Stimulated activated CD4-positive, alpha-beta T cell treated with anti-CD3 and anti-CD28 coated beads, TNF-alpha, amount 100 ng/mL, for 24 hours (primary cell): ENCODE data around the gene GSG1L.
"Not testable (repeated sequence)": the region's sequence is repeated elsewhere in the genome, so short reads cannot be mapped to it uniquely, and the experiment has no call there.

ENCODE experiments used
- DNase-seq, 3 experiments: peaks; one replicate each; pipeline ENCODE4 v3.0.0-alpha.2; 2020; ENCODE audit warnings: low read depth in 3 of 3

GSG1L gene

DNA sequence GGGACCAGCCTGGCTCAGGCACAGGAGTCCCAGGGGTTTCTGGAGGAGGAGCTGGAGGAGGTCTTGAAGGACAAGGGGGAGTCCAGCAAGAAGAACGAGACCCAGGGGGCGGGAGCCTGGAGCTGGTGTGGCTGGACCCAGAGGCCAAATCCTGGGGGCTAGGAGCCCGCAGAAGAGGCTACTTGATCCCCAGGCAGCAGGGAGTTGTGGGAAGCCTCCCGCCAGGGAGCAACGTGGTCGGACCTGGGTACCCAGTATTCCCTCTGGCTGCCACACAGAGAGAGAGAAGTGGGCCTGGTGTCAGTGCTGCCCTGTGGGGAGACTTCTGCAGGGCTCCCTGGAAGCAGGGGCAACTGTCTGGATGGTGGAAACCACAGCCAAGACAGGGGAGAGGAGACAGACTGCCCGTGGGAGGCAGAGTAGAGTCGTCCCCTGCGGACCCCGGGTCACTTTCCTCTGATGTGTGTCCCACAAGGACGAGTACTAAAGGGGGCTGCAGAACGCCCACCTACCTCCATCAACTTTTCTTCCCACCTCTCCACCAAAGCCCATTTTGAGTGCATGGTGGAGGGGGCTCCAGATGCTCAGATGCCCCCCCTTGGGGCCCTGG is 160.4 kb downstream of the GSG1L start:
- no peak for DNase-seq

DNA sequence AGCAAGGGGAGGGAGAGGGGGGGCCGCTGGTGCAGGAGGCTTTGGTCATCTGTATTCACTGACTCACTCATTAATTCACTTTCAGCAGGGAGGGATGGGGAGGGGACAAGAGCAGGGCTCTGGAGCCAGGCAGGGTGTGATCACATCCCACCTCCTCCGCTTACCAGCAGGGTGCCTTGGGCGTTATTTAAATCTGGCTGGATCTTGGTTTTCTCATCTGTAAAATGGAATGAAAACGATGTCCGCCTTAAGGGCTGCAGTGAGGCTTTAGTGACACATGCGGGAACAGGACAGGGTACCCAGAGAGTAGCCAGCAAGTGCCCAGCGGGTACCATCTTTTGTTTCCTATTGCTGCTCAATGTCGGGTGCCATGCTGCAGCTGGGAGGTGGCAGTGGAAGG is 161.0 kb downstream of the GSG1L start:
- DNase-seq, result no peak

DNA sequence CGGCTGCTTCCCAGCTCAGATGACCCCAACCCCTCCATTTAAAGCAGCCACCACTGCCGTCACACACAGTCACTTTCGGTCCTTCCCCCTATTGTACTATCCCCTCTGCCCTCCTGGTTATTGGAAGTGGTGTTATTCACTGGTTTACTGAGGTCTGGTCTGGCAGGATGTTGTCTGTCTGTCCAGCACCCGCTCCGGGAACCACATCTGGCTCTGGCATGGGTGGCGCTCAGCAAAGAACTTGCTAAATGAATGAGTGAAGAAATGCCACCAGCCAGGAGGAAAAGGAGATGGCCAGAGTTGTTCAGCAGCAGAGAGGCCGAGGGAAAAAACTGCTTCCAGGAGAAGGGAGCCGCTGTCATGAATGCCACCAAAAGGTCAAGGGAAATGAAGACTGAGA is 161.6 kb downstream of the GSG1L start:
- DNase-seq, result no peak

DNA sequence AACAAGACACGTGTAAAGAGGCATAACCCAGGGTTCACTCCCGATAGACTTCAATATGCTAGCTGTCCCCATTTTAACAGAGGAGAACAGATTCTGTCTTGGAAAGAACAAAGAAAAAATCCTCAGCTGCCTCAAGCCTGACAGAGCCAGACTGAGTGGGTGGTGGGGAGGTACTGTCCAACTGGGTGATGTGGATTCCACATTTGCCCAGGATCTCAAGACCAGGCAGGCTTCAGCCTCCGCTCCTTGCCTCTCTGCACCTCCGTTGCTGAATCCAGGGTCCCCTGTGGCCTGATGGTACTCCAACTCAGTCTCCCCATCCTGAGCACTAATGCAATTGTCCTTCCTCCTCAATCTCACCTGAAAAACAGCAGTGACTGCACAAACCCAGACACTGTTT is 163.8 kb downstream of the GSG1L start:
- no peak for DNase-seq

DNA sequence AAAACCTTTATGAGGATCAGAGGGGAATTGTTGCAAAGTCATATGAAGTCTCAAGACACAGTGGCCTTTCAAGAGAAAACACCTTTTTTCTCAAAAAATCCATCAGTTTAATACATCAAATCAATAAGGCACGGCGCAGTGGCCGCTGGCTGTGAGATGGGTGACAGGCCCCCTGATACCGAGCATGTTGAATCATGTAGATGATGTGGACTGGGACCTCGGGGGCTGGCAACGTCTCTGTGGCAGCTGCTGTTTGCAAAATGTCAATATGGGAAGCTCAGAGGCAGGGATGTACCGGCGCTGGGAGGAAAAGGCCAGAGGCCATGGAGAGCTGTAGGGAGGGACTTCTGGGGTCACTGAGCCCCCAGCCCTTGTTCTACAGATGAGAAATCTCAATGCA is 169.1 kb downstream of the GSG1L start:
- DNase-seq, result no peak

DNA sequence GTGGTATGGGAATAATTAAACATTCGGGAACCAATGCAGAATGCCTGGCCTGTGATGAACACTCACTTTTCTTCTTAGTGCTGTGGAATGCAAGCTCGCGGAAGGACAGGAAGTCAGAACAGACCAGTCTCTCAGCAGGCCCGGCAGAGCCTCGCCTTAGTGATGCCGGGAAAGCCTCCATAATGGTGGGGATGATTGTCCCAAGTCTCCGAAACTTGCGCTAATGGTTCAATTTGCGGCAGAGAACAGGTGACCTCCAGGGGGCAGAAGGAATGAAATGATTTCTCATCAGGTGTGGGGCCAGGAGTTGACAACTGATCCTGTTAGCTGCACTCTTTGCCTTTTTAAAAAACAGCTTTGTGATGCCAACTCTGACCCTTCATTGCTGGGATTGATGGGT is 170.6 kb downstream of the GSG1L start:
- no peak for DNase-seq

DNA sequence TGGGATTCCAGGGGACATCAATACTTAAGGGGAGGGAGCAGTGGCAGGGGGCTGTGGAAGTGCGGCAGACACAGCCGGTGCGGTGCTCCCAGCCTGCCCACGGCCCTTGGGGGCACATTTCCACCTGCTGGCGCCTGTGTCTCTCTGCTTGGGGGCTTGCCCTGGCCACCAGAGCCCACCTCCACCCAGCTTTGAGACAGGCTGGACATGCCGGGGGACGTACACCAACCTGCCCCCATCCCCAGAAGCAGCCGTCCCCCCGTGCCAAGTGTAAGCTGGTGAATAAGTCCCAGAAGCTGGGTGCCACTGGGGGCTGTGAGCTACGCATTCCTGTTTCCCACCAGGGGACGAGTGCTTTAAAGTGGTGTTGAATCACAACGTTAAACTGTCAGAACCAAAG is 172.6 kb downstream of the GSG1L start:
- DNase-seq, result no peak

DNA sequence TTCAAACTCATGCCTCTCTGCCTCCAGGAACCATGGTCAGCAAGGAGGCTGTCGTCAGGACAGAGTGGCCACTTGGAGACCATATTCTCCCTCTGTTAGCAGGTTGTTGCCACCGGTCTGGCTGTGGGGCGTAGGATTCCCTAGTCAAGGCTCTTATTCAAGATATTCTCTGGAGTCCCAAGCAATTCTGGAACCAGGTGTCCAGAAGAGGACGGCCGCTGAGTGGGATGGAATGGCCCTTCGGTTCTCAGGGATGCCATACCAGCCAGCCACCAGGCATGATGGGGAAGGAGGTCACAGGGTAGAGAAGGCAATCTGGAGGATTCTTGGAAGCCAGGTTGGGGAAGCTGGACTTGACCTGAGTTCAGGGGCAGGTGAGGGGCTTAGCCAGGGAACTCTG is 173.5 kb downstream of the GSG1L start:
- no peak for DNase-seq

DNA sequence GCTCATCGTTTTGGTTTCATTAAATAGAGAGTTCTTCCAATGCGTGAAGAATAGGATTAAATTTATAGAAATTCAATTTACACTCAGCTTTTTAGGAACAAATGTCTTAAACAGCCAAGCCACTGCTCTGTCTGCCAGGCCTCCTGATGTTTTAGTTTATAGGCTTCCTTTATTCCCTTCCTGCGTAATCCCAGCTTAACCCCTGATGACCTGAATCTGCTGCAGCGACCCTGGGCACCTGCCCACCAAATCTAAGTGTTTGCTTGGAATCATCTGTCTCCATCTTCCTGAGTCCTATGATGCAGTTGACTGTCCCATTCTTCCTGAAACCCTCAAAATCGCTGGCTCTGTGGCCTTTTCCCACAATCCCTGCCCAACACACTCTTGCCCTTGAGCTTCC is 179.9 kb downstream of the GSG1L start:
- DNase-seq, result no peak

DNA sequence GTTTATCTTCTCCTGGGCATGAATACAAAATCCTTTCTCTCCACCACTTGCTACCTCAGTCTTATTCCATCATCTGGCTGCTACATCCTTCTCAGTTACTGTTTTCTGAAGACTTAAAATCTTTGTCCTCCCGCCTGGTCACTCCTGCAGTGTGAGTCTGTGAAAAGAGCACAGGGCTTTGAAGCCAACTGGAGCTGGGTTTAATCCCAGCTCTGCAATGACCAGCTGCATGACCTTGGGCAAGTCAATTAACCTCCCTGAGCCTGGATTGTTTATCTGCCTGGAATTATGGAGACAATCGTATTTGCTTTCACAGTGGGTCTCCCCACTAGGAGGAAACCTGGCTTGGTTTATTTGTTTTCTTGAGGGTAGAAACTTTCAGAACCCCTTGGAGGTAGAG is 183.2 kb downstream of the GSG1L start:
- no peak for DNase-seq

DNA sequence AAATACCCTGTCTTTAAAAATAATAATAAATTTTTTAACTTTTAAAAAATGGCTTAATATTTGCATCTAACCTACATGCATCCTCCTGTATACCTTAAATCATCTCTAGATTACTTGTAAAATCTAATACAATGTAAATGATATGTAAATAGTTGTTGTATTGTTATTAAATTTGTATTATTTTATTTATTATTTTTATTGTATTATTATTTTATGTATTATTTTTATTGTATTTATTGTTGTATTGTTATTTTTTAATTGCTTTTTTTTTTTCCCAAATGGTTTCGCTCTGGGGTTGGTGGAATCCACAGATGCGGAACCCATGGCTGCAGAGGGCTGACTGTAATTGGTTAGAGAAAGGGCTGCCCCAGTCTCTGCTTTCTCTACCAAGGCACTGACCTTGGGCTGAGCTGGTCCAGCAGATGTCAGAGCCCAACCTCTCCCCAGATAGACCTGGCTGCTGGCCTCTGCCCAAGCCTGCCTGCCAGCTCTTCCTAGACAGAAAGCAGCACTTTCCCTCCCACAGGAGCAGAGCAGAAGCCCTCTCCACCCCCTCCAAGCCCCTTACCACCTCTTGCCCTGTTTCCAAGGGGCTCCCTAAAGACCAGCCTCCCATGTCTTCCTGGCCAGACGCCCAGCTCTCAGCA is 183.8 kb downstream of the GSG1L start:
- no peak for DNase-seq

DNA sequence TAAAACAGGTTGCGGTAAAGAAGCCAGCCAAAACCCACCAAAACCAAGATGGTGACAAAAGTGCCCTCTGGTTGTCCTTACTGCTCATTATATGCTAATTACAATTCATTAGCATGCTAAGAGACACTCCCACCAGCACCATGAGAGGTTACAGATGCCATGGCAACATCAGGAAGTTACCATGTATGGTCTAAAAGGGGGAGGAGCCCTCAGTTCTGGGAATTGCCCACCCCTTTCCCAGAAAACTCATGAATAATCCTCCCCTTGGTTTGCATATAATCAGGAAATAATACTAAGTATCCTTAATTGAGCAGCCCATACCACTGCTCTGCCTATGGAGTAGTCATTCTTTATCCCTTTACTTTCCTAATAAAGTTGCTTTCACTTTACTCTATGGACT is 190.9 kb downstream of the GSG1L start:
- not testable (repeated sequence) for DNase-seq

DNA sequence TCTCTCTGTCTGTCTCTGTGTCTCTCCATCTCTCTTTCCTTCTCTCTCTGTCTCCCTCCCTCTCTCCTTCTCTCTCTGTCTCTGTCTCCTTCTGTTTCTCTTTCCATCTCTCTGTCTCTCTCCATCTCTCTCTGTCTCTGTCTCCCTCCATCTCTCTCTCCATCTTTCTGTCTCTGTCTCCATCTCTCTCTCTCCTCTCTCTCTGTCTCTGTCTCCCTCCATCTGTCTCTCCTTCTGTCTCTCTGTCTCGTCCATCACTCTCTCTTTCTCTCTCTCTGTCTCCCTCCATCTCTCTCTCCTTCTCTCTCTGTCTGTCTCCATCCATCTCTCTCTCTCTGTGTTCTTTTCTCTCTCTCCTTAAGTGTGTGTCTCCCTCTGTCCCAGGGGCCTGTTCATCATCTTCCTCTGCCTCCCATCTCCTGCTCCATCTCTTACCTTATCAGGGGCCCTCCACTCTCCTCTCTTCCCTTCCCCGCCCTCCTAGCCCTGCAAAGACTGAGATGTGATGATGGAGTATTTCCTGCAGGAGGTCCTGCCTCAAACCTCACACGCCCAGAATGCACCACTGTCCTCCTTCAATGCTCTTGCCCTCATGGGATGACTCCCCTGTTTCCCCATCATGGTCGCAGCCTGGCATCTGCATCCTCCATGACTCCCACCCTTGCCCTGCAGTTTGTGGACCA is 193.3 kb downstream of the GSG1L start:
- no peak for DNase-seq

DNA sequence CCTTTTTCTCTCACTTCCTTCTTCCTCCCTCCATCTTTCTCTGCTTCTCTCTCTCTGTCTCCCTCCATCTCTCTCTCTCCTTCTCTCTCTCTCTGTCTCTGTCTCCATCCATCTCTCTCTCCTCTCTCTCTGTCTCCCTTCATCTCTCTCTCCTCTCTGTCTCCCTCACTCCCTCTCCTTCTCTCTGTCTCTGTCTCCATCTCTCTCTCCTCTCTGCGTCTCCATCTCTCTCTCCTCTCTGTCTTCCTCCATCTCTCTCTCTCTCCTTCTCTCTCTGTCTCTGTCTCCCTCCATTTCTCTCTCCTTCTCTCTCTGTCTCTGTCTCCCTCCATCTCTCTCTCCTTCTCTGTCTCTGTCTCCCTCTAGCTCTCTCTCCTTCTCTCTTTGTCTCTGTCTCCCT is 194.1 kb downstream of the GSG1L start:
- no peak for DNase-seq

DNA sequence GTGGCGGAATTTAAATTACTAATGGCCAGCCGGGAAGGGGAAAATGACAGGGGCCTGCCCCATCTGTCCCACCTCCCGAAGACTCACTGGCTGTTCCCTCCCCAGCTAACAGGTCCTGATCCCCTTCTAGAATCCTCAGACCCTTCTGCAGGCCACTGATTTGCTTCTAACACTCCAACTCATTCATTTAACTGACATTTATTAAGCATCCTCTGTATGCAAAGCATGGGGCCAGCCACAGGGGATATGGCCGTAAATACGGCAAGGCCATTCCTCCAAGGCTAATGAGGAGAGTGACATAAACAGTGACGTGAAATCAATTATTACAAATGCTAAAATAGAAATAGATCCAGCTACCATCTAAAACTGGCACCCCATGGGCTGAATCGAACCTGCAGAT is 195.3 kb downstream of the GSG1L start:
- DNase-seq, result no peak

DNA sequence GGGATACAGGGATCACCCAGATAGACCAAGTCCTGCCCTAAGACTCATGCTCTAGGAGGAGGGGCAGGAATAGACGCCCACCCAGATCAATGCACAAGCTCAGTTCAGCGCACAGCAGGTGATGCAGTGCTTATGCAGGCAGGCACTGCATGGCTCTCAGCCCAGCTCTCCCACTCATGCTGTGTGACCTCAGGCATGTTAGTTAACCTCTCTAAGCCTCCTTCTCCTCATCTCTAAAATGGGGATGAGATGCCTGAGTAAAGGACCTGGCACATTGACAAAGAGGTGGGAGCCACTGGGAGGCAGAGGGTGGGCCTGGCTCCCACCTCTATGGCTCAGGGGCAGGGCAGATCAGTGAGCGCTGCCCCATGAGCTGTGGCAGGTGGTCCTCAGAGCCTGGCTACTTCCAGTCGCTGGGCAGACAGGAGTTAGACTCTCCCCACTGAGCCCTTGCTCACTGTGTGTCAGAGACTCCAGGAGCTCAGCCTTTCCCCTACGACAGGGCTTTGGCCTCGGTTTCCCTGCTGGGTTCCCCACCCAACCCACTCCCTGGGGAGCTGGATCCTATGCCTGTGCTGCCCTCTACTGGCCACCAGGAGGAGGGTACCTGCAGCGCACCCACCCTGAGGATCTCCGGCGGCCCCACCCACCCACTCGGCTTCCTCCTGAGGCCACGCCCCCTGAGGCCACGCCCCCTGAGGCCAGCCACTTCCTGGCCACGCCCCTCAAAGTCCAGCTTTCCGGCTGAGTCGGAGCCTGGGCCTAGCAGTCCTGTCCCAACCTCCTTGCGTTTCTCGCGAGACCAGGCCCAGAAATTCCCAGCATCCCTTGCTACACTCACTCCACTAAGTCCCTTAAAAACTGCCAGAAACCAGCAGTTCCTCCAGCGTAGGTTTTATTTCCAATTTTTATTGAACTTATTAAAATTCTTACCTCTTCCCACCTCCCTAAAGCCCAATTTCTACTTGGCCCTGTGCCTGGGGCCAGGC is 196.1 kb downstream of the GSG1L start:
- peak in 2 of 3 experiments; percentile 22 to 73 for DNase-seq

DNA sequence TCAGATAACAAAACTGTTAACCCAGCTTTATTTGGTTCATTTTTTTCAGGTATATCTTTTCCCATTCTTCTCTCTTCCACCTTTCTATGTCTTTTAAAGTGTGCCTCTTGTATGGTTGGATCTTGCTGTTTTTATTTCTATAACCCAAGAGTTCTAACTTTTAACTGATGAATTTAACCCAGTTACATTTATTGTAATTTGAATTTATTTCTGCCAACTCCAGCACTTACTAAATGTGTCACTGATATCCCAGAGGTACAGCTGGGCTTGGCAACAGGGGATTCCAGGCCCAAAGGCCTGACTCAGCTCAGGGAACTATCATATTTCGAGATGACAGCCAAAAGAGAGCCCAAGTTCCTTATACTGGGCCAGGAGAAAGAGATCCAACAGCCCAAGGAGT is 200.1 kb downstream of the GSG1L start:
- DNase-seq, result no peak

DNA sequence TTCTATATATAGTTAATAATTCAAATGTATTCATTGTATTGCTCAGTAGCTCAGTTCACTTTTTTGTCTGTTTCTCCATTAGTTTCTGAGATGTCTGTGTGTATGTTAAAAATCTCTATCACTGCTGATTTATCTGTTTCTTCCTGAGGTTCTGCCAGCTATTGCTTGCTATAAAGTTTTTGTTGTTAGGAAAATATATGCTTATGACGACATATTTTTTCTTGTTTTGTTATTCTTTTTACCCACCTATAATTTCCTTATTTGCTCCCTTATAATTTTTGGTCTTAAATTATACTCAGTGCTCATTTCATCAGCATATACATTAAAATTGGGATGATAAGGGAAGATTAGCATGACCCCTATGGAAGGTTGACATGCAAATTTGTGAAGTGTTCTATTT is 200.6 kb downstream of the GSG1L start:
- DNase-seq, result no peak

DNA sequence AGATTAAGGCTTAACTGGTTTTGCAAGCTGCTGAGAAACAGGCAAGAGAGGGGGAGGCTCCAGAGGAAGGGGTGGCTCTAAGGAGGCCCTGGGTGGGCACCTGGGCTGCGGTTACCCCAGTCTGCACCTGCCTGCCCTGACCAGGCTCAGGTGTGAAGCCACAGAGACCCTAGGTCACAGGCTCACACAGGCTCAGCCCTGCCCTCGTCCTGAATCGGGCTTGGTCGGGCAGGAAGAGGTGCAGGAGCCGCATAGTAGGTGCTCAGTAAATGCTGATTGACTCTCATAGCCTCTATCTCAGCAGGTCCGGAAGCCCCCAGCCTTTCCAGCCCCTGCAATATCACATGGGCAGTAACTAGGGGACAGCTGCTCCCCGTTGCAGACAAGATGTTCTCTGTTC is 203.4 kb downstream of the GSG1L start:
- no peak for DNase-seq

DNA sequence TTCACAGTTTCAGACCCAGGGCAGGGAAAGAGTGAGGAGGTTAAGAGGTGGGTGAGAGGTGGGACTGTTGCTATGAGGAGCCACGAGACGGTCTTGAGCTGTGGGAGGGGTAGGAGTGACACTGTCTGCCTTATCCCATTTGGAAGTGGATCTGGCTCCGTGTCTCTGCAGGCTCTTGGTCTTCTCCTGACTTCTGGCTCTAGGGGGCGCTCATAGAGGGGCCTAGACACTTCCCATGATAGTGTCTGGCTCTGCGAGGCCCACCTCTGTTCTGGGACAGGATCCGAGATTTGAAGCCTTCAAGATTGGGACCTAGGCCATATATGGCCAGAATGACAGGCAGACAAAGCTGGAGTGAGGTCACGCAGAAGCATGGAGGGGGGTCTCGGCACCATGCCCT is 204.5 kb downstream of the GSG1L start:
- DNase-seq, result no peak

DNA sequence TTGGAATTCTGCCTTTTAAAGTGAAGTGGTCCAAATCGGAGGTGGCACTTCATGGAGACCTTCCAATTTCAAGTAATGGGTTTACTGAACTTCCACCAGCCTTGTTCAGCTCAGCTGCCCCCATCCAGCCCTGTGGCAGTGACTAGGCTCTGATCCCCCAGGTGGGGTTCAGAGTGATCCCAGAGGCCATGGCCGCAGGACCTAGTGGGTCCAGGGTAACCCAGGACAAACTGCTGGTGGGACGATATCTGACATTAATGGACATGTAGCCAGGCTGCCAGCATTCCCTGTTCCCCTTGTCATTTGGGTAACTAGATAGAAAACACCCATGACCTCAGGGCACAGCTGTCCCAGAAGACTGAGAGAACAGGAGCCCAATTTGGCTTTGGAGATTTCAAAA is 209.9 kb downstream of the GSG1L start:
- no peak for DNase-seq

DNA sequence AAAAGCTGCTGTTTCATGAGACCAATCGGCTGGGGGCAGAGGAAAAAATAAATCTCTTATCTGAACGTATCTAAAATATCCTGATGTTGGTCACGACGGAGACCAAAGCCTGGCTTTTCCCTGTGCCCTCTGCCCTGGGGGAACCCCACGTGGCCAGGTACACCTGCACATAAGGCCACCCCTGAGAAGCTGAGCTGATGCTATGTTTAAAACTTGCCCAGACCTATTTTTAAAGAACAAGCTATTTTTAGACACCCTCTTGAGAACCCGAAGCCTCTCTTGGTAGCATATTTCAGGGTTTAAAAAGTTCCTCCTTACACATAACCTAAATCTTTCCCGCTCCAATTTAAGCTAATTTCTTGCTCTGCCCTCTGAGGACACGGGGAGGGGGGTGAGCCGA is 210.4 kb downstream of the GSG1L start:
- no peak for DNase-seq
